Hepatocyte (in vitro differentiated cells): ENCODE data around the gene PCSK4. TPM values are rescaled to one million over a fixed set of nuclear protein-coding genes. Genes with fewer than 3 reads are reported as not detected.
"Not testable (repeated sequence)": the region's sequence is repeated elsewhere in the genome, so short reads cannot be mapped to it uniquely, and the experiment has no call there.

ENCODE experiments used
- DNase-seq: peaks from one replicate; pipeline ENCODE4 v3.0.0-alpha.2; 2016; ENCODE audit warnings: low spot score
- H2AFZ ChIP-seq: fragments of 200-600 bp; sonication (generic); 2 replicates; pipeline ENCODE4 v1.6.0; 2016; ENCODE audit warnings: antibody characterized with exemption, mild to moderate bottlenecking
- H3K27ac ChIP-seq: fragments of 200-600 bp; sonication (generic); 2 replicates; pipeline ENCODE4 v1.5.1; 2016; ENCODE audit warnings: mild to moderate bottlenecking
- H3K27me3 ChIP-seq: fragments of 200-600 bp; sonication (generic); 2 replicates; pipeline ENCODE4 v1.6.1; 2016
- H3K36me3 ChIP-seq: fragments of 200-600 bp; sonication (generic); replicated peaks from 2 replicates; pipeline ENCODE4 v1.5.1; 2016; ENCODE audit warnings: low read depth; ENCODE audit not compliant: insufficient read depth
- H3K4me1 ChIP-seq: fragments of 200-600 bp; sonication (generic); 2 replicates; pipeline ENCODE4 v1.5.1; 2016; ENCODE audit warnings: mild to moderate bottlenecking, moderate library complexity; ENCODE audit not compliant: insufficient read depth
- H3K4me2 ChIP-seq: fragments of 200-600 bp; sonication (generic); 2 replicates; pipeline ENCODE4 v1.6.0; 2016
- H3K4me3 ChIP-seq: fragments of 200-600 bp; sonication (generic); 2 replicates; pipeline ENCODE4 v1.5.1; 2016; ENCODE audit warnings: mild to moderate bottlenecking
- H3K79me2 ChIP-seq: fragments of 200-600 bp; sonication (generic); 2 replicates; pipeline ENCODE4 v1.6.0; 2017; ENCODE audit warnings: mild to moderate bottlenecking
- H3K9me2 ChIP-seq: fragments of 200-600 bp; sonication (generic); replicated peaks from 2 replicates; pipeline ENCODE4 v1.6.0; 2017; ENCODE audit warnings: mild to moderate bottlenecking; ENCODE audit not compliant: insufficient read depth
- H3K9me3 ChIP-seq: fragments of 200-600 bp; sonication (generic); 2 replicates; pipeline ENCODE4 v1.5.1; 2016; ENCODE audit warnings: low read depth, mild to moderate bottlenecking
- H4K20me1 ChIP-seq: fragments of 200-600 bp; sonication (generic); 2 replicates; pipeline ENCODE4 v1.6.0; 2016; ENCODE audit warnings: mild to moderate bottlenecking; ENCODE audit not compliant: insufficient read depth, poor library complexity, severe bottlenecking
- EZH2 ChIP-seq: fragments of 200-600 bp; sonication (generic); IDR thresholded peaks from 2 replicates; pipeline ENCODE4 v1.6.1; 2016; ENCODE audit warnings: antibody characterized with exemption, mild to moderate bottlenecking, borderline replicate concordance
- EZH2phosphoT487 ChIP-seq: fragments of 200-600 bp; sonication (generic); IDR thresholded peaks from one replicate; pipeline ENCODE4 v1.6.1; 2018; ENCODE audit warnings: antibody characterized with exemption, mild to moderate bottlenecking, low read depth, moderate library complexity; ENCODE audit not compliant: unreplicated experiment, severe bottlenecking
- WGBS: methylation state at CpG from one replicate; pipeline ENCODE4 v1.1.6; 2016; ENCODE audit warnings: low lambda C conversion rate; ENCODE audit errors: missing lambda C conversion rate; 5-methylcytosine and 5-hydroxymethylcytosine counted together
- polyA plus RNA-seq: library from polyadenylated mRNA; unstranded; fragments of >200 nt; fragmentation: Nextera tagmentation; extraction: Ambion mirVana; gene quantifications from 2 replicates; pipeline ENCODE4 v1.2.1, GENCODE V29; 2016
- total RNA-seq: library from RNA; depleted of rRNA; stranded (reverse); fragments of >200 nt; gene quantifications from 2 replicates; pipeline ENCODE4 v1.2.3, GENCODE V29; 2014
- TF ChIP-seq, protein P1 (sequence below): fragments of 200-600 bp; sonication (generic); IDR thresholded peaks from 2 replicates; pipeline ENCODE4 v1.5.1; 2016; ENCODE audit warnings: antibody characterized with exemption, mild to moderate bottlenecking; ENCODE audit not compliant: poor library complexity

PCSK4 gene
- total RNA-seq (2.8 and 7.7 TPM in 2 replicates), polyA plus RNA-seq (9.6 and 16.2 TPM in 2 replicates)

DNA sequence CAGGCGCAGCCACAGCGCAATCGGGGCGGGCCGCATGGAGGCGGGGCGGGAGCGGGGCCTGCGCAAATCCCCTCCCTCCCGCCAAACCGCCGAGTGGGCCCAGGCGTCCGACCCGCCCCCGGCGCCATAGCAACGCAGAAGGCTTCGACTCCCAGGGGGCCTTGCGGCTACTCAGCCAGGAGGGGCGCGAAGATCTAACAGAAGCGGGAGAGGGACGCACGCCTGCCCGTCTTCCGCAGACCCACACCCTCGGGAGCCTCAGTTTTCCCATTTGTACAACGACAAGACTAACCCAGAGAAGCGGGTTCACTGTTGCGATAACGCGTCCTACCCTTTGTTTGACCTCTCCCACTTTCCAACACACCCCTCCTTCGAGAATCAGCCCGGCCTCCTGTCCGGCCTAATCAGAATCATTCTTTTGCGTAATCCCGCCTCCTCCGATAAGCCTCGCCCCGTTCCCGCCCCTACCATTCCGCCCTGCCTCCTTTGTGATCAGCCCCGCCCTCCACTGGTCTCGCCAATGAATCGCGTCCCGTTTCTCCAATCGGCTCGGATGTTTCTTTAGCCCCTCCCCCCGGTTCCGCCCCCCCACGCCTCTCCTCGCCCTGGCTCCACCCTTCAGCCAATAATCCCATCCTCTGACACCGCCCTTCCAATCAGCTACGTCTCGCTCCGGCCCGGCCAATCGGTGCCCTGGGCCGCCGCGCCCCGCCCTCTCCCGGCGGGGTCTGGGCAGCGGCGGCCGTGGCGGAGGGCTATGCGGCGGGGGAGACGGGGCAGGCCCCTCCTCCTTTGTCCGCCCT is at the start of gene PCSK4:
TSS of gene PCSK4 (minus strand) at position 40 of the 803 bp plus-strand sequence. CDS start at position 36, 4 bp downstream.
- Histone ChIP-seq H3K9me2 (no peaks in the 10 kb centered on the region), H2AFZ (peak within 1 kb of the TSS; percentile 44), H3K27me3 (no peaks in the 10 kb centered on the region), H3K79me2 (peaks cover 14% of the 10 kb centered on the region), H3K4me3 (peak within 1 kb of the TSS; percentile 62), H4K20me1 (no peaks in the 10 kb centered on the region), H3K36me3 (no peaks in the 10 kb centered on the region), H3K4me2 (peak within 1 kb of the TSS; percentile 78), H3K27ac (peak within 1 kb of the TSS; percentile 86), H3K9me3 (no peaks in the 10 kb centered on the region), H3K4me1 (peaks cover 21% of the 10 kb centered on the region)
- peak; percentile 100 for DNase-seq
- 2% methylated on average over 46 of the region's 74 CpGs for WGBS
- TF ChIP-seq, protein P1, sequence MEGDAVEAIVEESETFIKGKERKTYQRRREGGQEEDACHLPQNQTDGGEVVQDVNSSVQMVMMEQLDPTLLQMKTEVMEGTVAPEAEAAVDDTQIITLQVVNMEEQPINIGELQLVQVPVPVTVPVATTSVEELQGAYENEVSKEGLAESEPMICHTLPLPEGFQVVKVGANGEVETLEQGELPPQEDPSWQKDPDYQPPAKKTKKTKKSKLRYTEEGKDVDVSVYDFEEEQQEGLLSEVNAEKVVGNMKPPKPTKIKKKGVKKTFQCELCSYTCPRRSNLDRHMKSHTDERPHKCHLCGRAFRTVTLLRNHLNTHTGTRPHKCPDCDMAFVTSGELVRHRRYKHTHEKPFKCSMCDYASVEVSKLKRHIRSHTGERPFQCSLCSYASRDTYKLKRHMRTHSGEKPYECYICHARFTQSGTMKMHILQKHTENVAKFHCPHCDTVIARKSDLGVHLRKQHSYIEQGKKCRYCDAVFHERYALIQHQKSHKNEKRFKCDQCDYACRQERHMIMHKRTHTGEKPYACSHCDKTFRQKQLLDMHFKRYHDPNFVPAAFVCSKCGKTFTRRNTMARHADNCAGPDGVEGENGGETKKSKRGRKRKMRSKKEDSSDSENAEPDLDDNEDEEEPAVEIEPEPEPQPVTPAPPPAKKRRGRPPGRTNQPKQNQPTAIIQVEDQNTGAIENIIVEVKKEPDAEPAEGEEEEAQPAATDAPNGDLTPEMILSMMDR: no peak
- TF ChIP-seq EZH2phosphoT487 (no peak), EZH2 (no peak)

DNA sequence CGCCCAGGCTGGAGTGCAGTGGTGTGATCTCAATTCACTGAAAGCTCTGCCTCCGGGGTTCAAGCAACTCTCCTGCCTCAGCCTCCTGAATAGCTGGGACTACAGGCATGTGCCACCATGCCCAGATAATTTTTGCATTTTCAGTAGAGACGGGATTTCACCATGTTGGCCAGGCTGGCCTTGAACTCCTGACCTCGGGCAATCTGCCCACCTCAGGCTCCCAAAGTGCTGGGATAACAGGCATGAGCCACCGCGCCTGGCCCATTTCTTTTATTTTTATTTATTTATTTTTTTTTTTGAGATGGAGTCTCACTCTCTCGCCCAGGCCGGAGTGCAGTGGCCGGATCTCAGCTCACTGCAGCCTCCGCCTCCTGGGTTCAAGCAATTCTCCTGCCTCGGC is 49.6 kb upstream of the PCSK4 start:
- H3K27ac ChIP-seq, H3K4me3 ChIP-seq, H3K4me2 ChIP-seq, H4K20me1 ChIP-seq, DNase-seq, H3K27me3 ChIP-seq, H3K9me3 ChIP-seq, H3K4me1 ChIP-seq, H3K9me2 ChIP-seq, H3K36me3 ChIP-seq, H3K79me2 ChIP-seq, H2AFZ ChIP-seq: not testable (repeated sequence)
- 98% methylated on average over 11 of the region's 11 CpGs for WGBS

DNA sequence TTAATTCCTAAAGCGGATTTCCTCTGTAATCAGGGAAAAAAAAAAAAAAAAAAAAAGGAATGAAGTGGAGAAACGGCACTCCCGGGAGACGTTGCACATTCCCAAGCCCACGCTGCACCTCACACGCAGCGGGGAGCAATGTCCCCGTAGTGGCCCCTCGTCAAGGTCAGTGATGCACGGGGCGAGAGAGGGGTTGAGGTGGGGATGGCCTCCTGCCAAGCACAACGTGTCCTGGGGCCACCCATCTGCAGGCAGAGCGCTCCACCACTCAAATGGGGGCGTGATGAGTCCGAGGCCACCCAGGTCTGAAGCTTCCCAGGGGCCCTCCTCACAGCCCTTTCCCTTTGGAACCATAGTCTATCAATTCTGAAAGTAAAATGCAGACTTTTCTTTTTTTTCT is 48.8 kb upstream of the PCSK4 start:
- H3K9me2 ChIP-seq: no peaks in the 10 kb centered on the region
- H3K4me1 ChIP-seq: peaks cover 9% of the 10 kb centered on the region
- no peak overlapping the region for H3K27ac ChIP-seq
- no peaks in the 10 kb centered on the region for H4K20me1 ChIP-seq
- WGBS: 44% methylated on average over 14 of the region's 15 CpGs
- H3K27me3 ChIP-seq: no peaks in the 10 kb centered on the region
- no peak overlapping the region for H3K4me3 ChIP-seq
- no peaks in the 10 kb centered on the region for H3K36me3 ChIP-seq
- no peaks in the 10 kb centered on the region for H3K79me2 ChIP-seq
- TF ChIP-seq EZH2phosphoT487 (no peak), EZH2 (no peak)
- TF ChIP-seq, protein P1: no peak
- peak; percentile 6 for DNase-seq
- no peaks in the 10 kb centered on the region for H3K9me3 ChIP-seq
- peak overlapping the region; percentile 38 for H3K4me2 ChIP-seq
- no peak overlapping the region for H2AFZ ChIP-seq

DNA sequence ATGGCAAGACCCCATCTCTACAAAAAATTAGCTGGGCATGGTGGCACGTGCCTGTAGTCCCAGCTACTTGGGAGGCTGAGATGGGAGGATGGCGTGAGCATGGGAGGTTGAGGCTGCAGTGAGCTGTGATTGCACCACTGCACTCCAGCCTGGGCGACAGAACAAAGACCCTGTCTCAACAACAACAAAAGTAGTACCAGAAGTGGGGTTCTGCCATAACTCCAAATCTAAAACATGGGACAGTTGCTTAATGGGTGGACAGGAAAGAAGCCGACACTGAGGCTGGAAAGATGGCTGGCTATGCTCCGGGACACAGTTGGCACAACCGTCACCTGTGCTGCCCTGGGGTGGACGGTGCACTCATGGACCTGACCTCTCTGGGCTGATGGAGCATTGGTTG is 45.5 kb upstream of the PCSK4 start:
- not testable (repeated sequence) for H2AFZ ChIP-seq, H3K36me3 ChIP-seq, H3K27ac ChIP-seq, DNase-seq, H4K20me1 ChIP-seq, H3K9me2 ChIP-seq, H3K79me2 ChIP-seq, H3K4me3 ChIP-seq, H3K27me3 ChIP-seq, H3K9me3 ChIP-seq, H3K4me2 ChIP-seq, H3K4me1 ChIP-seq
- 95% methylated on average over 7 of the region's 7 CpGs for WGBS
